NCI-H460 (cell line): ENCODE measurements around the gene CRB2. TPM values are rescaled to one million over a fixed set of nuclear protein-coding genes. Genes with fewer than 3 reads are reported as not detected.
A peak's percentile ranks its signal among the peaks of the same experiment; 100 is the strongest.

Experiments
- DNase-seq: peaks from one replicate; pipeline ENCODE4 v3.0.0-alpha.2; 2016; ENCODE audit warnings: low read depth; ENCODE audit errors: extremely low read depth
- total RNA-seq: library from RNA; depleted of rRNA; stranded (reverse); fragments of >200 nt; shearing (Covaris generic); gene quantifications from 2 replicates; pipeline ENCODE4 v1.2.3, GENCODE V29; 2014

CRB2 gene
- total RNA-seq, 1 experiment from 2014 or later = not detected

- DNase-seq = no peak
Measured at GRCh38 chr9:123346826-123347225, 9.2 kb upstream of the CRB2 start.

GRCh38 chr9:123347289-123348060 lies 8.5 kb upstream of the CRB2 start:
- no peak for DNase-seq

GRCh38 chr9:123348317-123348992 lies 7.5 kb upstream of the CRB2 start:
- DNase-seq = no peak

GRCh38 chr9:123349033-123349432 lies 7.0 kb upstream of the CRB2 start:
- DNase-seq = no peak

GRCh38 chr9:123349691-123350480 lies 6.1 kb upstream of the CRB2 start:
- DNase-seq = peak; percentile 67

- no peak for DNase-seq
Measured at GRCh38 chr9:123350590-123351310, 5.2 kb upstream of the CRB2 start.

GRCh38 chr9:123353041-123353440 lies 3.0 kb upstream of the CRB2 start:
- no peak for DNase-seq

GRCh38 chr9:123353984-123354591 lies 1.9 kb upstream of the CRB2 start:
- peak; percentile 54 for DNase-seq

GRCh38 chr9:123354806-123355508 lies 1.0 kb upstream of the CRB2 start:
- DNase-seq = no peak

- DNase-seq = no peak
Measured at GRCh38 chr9:123356851-123357742, 1.1 kb downstream of the CRB2 start.

- no peak for DNase-seq
Measured at GRCh38 chr9:123357743-123358059, 1.7 kb downstream of the CRB2 start.

GRCh38 chr9:123358181-123358905 lies 2.3 kb downstream of the CRB2 start:
- no peak for DNase-seq

- no peak for DNase-seq
Measured at GRCh38 chr9:123359106-123359505, 3.1 kb downstream of the CRB2 start.

GRCh38 chr9:123359546-123359945 lies 3.5 kb downstream of the CRB2 start:
- no peak for DNase-seq

GRCh38 chr9:123360161-123361085 lies 4.4 kb downstream of the CRB2 start:
- no peak for DNase-seq

- no peak for DNase-seq
Measured at GRCh38 chr9:123361086-123361730, 5.2 kb downstream of the CRB2 start.
